GM20000 (cell line): Measurements from ENCODE around the gene ANAPC15.

ENCODE experiments used
- DNase-seq: peaks from one replicate; pipeline ENCODE4 v3.0.0; 2012; ENCODE audit warnings: low spot score
- TF ChIP-seq, protein P1 (sequence below): IDR thresholded peaks from 2 replicates; pipeline ENCODE4 v1.5.1; 2012; ENCODE audit warnings: mild to moderate bottlenecking, control low read depth; ENCODE audit errors: extremely low read depth, missing control alignments

Gene ANAPC15

DNA sequence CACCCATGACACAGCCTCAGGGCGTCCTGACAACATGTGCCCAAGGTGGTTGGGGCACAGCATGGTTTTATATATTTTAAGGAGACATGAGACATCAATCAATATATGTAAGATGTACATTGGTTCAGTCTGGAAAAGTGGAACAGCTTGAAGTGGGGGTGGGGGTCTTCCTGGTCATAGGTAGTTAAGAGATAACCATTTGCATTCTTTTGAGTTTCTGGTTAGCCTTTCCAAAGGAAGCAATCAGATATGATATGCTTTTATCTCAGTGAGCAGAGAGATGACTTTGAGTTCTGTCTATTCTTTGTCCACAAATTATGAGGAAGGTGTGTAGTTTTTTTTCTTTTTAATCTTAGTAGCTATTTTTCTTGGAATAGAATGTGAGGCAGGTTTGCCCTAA lies 10.1 kb upstream of the ANAPC15 start:
- no peak for DNase-seq
- TF ChIP-seq, protein P1, sequence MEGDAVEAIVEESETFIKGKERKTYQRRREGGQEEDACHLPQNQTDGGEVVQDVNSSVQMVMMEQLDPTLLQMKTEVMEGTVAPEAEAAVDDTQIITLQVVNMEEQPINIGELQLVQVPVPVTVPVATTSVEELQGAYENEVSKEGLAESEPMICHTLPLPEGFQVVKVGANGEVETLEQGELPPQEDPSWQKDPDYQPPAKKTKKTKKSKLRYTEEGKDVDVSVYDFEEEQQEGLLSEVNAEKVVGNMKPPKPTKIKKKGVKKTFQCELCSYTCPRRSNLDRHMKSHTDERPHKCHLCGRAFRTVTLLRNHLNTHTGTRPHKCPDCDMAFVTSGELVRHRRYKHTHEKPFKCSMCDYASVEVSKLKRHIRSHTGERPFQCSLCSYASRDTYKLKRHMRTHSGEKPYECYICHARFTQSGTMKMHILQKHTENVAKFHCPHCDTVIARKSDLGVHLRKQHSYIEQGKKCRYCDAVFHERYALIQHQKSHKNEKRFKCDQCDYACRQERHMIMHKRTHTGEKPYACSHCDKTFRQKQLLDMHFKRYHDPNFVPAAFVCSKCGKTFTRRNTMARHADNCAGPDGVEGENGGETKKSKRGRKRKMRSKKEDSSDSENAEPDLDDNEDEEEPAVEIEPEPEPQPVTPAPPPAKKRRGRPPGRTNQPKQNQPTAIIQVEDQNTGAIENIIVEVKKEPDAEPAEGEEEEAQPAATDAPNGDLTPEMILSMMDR: no peak

GRCh38 chr11:72120930-72121329 lies 8.4 kb upstream of the ANAPC15 start:
- TF ChIP-seq, protein P1: no peak
- no peak for DNase-seq

GRCh38 chr11:72119198-72119597 lies 6.7 kb upstream of the ANAPC15 start:
- no peak for DNase-seq
- TF ChIP-seq, protein P1: no peak

DNA sequence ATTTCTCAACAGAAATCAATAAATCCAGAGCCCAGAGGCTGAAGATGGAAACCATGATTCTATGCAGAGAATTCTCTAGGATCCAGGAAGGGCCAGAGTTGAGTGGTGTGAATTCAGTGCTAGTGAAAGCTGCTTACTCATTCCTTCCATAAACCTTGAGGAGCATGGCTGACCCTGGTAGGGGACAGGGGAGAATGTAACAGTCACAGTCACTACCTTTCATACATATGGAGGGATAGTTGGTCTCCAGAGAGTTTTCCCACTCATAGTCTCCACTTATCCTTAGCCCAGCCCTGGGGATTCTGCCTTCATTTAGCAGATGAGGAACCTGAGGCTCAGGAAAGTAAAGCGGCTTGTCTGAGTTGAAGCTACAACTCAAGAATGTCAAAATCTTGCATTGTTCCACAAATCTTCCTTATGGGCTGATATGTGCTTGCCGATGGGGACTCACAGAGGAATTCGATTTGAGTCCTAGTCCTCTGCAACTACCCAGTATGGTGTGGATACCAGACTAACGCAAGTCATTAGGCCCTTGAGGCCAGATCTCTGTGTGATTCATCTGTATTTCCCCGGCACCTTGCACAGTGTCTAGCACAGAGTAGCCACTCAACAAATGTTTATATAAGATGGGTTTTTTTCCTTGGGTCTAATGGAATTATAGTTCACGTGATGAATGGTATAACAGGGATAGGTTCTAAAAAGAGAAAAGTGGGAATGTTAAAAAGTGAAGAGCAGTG lies 3.7 kb upstream of the ANAPC15 start:
- TF ChIP-seq, protein P1: no peak
- no peak for DNase-seq

GRCh38 chr11:72114570-72114969 lies 2.1 kb upstream of the ANAPC15 start:
- DNase-seq: no peak
- TF ChIP-seq, protein P1: no peak

GRCh38 chr11:72112978-72113808 lies 698 bp upstream of the ANAPC15 start:
- TF ChIP-seq, protein P1: no peak
- DNase-seq: no peak
